GM19099 (cell line): ENCODE measurements around the gene PDGFRB.

Experiments used
- POLR2A ChIP-seq: IDR thresholded peaks from 3 replicates; pipeline ENCODE4 v1.6.1; 2011; ENCODE audit warnings: low read depth; ENCODE audit not compliant: insufficient read length; ENCODE audit errors: extremely low read depth

The PDGFRB gene

DNA sequence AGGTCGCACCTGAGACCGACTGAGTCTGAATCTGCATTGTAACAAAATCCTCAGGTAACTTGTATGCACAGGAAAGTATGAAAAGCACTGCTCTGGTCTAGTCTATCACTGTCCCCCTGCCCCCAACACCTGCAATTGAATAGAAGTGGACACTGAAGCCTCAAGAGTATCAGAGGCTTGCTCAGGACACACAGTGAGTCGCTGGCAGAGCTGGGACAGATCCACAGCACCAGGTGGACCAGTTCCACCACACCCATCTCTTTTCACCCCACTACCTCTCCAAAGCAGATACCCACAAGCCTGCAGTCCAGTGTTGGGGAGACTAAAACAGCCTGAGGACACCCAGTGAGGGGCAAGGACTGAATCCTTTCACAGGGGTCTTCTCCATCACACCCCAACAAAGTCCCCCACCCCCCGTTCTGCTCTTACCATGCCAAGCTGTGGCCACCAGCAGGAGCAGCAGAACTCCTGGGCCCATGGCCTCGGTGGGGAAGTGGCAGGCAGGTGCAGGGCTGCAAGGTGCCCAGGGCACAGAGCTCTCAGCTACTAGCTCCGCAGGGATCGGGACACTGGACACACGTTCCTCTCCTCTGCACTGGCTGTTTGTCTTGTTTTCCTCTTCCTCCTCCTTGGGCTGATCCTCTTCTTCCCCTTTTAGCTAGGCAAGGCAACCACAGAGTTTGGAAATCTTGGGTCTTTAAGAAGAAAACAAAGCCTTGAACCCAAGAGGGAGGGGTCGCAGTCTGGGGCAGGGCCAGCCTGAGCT is 69.5 kb downstream of the PDGFRB start, which contains the start of gene CSF1R:
CSF1R (minus strand) TSS at position 605 of the 766 bp plus-strand sequence; CDS start at position 478, 127 bp downstream.
- TF ChIP-seq POLR2A = no peak

DNA sequence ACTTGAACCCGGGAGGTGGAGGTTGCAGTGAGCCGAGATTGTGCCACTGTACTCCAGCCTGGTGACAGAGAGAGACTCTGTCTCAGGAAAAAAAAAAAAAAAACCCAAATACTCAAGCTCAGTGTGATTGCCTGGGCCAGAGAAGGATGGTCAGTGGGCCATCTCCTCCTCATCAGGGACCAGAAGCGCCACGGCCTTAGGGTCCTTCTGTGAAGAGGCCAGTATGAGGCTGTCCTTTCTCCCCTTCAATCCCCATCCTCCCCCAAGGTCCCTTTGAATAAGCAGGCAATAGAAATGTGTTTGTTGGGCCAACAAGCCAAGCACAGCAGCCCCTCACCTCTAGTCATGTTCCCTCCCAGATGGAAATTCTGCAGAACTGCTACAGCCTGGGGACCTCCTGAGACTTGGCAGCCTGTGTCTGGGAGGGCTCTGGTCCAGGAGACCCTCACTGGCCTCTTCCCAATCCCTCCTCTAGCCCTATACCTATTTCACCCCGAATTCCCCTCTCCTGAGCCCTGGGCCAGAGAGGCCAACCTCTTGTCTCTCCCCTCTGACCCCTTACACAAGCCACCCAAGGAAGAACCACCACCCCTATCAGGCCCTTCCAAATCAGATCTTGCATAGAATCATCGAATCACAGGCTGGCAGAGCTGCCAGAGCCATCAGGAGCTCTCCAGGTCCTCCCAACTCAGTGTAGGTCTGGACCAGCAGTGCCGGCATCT is 70.3 kb downstream of the PDGFRB start:
- no peak for TF ChIP-seq POLR2A

DNA sequence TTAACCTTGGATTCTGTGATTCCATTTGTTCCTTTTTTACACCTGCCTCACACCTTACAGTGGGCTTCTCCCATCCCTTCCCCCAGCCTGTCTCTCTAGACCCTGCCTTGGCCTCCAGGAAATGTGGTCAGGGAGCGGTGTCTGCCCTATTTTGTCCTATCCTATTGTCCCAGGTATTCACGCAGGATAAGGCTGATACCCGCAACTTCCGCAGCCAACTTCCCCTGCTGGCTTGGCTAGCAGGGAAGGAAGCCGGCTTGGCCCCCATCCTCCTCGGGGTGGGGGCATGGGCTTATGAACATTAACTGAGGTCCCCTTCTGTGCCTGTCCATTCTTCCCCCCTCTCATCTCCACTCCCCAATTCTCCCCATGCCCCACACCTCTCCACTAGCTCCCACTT is 72.8 kb downstream of the PDGFRB start:
- no peak for TF ChIP-seq POLR2A

DNA sequence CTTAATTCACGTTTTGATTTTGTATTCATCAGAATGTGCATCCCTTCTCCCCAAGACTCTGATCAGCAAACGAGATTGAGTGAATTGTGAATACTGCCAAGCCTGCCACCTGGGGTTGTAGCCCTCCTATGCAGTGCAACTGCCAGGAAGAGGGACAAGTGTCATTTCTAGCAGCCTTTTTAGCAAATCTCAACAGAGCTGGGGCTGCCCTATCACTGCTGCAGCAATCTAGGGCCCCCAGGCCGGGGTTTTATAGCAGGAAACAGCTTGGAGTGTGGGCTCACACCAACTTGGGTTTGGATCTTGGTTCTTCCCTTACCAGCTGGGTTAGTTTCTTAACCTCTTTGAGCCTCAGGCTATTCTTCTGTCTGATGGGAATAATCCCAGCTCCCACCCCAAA is 73.3 kb downstream of the PDGFRB start:
- no peak for TF ChIP-seq POLR2A

DNA sequence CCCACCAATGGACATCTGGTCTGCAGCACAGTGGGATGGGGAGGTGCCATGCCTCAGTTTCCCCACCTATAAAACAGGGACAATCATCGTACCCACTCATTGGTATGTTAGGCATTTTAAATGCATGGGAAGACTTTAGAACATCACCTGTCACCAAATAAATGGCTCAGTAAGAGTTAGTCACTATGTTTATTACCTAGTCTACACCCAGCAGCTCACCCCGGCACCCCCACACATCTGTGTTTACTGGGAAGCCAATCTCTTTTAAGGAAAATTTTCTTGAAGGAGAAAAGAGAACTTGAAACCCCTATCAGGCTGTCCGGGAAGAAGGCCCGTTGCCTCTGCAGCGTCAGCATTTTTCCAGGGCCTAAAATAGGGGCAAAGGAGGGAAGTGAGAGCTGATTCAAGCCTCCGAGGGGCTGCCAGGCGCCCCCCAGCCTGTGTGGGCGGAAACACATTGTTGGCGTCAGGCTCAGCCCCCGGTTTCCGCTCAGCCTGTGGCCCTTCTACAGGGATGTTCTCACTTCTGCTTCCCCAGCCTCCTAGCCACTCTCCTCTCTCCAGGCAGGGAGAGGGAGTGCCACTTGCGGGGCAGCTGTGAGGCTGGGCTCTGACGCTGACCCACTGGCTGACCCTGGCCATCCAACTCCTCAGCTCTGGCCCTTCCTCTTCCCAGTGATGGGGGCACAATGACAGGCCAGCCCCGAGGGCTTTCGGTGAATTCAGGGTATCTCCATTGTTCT is 73.9 kb downstream of the PDGFRB start:
- TF ChIP-seq POLR2A = no peak

DNA sequence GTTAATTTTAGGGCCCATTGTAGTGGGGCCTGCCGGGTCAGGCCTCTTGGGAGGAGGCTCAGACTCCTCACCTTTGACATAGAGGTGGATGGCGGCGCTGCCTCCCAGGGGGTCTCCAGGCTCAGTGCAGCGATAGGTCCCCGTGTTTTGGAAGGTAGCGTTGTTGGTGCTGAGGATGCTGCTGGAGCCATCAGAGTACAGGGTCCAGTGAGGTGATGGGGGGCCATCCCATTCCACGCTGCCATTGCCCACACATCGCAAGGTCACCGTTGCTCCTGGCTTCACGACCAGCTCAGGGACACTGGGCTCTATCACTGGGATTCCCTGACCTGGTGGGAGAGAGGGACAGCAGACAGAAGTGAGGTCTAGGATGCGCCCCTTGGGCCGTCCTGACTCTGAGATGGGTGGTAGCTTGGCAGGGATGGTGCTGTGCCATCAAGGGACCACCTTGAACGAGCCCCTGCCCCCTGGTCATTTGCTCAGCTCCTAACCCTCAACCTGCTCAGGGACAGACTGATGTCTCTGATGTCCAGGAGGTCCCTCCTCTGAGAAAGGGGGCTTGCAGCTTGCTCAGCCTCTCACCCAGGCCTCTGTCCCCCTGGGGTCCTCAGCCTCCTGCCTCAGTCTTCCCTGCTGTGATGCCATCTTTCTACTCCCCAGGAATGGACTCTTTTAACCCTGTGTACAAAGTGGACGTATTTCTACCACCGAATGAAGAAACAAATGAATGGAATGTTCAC is 74.8 kb downstream of the PDGFRB start:
- TF ChIP-seq POLR2A = no peak

DNA sequence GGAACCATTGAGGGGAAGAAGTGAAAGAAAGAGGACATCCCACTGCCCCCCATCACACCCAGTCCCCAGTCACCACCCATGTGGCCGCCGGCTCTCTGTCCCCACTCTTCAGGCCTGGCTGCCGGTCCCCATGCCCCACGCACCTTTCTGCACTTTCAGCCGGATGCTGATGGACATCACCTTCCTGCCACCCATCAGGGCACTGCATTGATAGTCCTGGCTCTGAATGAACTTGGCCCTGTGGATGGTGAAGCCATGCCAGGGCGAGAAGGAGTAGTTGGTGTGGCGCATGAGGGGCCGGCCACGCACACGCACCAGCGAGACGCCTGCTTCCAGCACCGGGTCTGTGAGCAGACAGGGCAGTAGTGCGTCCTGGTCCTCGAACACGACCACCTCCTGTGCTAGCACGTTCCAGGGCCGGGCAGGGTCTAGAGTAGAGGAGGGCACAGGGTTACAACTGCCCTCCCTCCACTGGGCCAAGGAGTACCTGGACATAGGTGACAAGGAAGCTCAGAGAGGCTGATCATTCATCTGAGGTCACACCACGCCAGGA is 75.7 kb downstream of the PDGFRB start:
- no peak for TF ChIP-seq POLR2A

DNA sequence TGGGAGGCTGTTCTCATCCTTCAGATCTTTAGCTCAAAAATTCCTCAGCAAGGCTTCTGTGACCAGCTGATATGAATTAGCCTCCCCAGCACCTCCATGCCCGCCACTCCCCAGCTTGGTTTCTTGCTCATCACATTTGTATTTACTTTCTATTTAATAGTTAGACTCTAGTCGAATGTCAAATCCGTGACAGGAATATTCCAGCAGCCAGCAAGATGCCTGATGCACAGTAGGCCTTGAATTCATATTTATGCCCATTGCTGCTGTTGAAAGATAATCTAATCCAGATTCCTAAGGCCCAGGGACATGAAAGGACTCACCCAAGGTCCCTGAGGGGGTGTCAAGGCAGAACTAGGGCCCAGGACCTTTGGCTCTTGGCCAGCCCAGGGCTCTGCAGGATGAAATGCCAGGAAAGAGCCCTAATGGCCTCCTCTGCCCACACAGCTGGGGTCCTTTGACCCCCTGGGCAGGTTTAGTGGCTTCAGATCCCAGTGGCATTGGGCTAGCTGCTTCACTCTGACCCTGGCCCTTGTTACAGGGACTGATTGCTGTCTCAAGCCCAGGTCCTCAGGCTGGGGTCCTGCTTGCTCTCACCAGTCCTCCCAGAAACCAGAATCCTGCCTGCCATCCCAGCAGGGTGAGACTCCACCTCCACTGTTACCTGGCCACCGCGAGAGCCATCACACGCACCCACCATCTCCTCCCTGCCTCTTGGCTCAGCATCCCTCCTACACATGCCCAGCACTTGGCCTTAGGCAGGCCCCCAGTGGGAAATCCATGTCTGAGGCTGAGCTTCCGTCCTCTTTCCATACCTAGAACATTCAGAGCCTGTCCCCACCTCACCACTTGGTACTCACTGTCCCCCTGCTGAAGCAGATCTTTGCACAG is 76.6 kb downstream of the PDGFRB start:
- no peak for TF ChIP-seq POLR2A

DNA sequence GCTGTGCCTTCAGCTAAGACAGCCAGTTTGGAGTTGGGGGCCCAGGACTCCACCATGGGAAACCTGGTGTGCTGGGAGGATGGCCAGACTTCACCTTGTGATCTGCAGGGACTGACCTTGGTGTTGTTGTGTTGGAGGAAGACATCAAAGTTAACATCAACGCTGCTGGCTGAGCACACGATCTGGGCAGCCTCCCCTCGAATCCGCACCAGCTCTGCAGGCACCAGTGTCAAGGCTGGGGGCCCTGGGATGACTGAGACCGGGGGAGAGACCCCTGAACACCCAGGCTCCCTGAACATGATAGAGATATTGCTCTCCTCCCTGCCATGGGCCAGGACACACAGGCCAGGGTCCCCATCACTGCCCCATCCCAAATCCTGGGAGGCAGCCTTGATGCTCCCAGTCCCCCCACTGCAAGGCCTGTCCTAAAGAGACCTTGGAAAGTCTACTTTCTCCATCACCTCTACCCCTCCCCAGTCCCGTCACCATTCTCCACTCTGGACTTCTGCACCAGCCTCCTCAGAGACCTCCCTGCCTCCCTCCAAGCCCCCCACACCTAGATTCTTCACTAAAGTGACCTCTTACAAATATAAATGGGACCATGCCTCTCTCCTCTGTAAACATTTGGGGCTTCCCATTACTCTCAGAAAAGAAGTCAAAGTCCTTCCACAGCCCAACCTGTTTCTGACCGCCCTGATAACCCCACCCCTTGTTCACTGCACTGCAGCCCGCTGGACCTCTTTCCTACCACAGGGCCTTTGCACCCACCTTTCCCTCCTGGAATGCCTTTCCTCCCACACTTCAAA is 77.4 kb downstream of the PDGFRB start:
- no peak for TF ChIP-seq POLR2A

DNA sequence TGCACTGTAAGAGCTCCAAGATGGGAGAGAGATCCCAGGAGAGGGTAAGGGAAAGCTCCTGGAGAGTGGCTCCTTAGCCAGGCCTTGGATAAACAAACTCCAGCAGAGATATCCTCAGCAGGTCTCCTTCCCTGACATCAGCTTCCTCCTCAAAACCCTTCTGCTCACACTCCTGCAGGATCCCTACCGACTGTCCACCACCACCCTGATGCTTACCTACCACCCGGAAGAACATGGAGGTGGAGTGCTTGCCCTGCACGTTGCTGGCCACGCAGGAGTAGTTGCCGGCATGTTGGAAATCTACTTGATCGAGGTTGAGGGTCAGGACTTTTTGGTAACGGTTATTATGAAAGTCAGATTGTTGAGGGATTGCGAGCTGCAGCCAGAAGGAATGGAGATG is 78.6 kb downstream of the PDGFRB start:
- no peak for TF ChIP-seq POLR2A

DNA sequence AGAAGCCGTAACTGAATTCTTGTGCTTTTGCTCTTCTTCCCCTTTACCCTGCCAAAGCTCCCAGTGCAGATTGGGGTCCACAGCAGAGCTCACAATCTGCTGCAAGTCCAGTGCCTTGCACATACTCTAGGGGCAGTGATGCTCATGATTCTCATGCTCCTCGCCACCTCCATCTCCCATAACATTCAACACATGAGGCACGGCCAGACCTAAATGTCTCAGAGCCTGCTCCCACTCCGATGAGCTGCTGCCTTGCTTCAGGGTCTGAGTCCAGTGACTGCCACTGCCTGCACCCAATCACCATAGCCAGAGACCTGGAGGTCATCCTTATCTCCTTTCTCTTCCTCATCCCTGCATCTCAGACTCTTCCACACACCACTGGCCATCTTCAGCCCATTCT is 79.8 kb downstream of the PDGFRB start:
- TF ChIP-seq POLR2A = no peak

DNA sequence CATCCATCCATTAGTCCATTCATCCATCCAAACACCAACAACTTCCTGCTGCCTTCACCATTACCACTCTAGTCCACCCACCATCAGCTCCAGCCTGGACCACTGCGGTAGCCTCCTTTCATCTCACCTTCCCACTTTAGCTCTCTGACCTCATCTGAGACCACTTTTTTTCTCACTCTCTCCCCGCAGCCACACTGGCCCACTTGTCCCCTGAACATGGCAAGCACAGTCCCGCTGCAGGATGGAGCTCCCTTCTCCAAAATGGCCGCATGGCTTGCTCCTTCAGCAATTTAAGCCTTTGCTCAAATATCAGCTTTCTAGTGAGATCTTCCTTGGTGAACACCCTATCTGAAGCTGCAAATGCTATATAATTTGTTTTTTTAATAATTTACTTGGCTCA is 80.4 kb downstream of the PDGFRB start:
- no peak for TF ChIP-seq POLR2A

DNA sequence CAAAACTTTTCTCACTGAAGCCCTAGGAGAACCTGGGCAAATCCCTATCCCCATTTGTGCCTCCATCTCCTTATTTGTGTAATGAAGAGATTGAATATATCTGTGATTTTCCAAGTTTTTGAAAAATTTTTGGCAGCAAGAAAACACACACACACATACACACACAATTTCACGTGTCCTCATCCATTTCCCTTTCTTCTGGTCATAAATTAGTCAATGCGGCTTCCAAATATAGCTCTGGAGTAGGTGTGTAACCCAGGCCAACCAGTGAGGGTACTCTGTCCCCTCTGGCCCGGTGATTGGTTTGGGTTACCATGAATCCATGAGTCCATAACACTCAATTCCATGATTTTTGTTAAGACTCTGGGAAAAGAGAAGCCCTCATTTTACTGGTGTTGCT is 82.0 kb downstream of the PDGFRB start:
- no peak for TF ChIP-seq POLR2A
